K562 (cell line): ENCODE measurements around the gene TNC. TPM values are rescaled to one million over a fixed set of nuclear protein-coding genes. Genes with fewer than 3 reads are reported as not detected.

Experiments used
- ATAC-seq: fragments of 200-7000 bp; cut with Tn5 transposase; 3 replicates; pipeline ENCODE4 v1.9.1; 2020; ENCODE audit warnings: moderate library complexity
- BruUV-seq: library from RNA; stranded (reverse); fragments of 400-500 nt; replicated peaks from 2 replicates; lab custom pipeline; 2021; lab: Mats Ljungman, UMichigan
- CTCF ChIA-PET: fragments of 300-600 bp; formaldehyde crosslinking; extraction: SDS; loops from one replicate; lab custom pipeline; 2021; ENCODE audit warnings: low intra/inter-chr PET ratio; lab: Yijun Ruan, JAX
- POLR2A ChIA-PET: fragments of 300-600, 350-650 bp; sonication (Branson Sonifier 250); formaldehyde crosslinking; extraction: SDS; loops from one replicate; lab custom pipeline; 2021; ENCODE audit warnings: antibody characterized with exemption, inconsistent platforms; lab: Yijun Ruan, JAX
- DNase-seq, 4 experiments: peaks; one replicate each; pipeline versions ENCODE4 v3.0.0 to v3.0.0-alpha.2; 2011 to 2018; ENCODE audit warnings: low spot score in 3 of 4, mixed read lengths in 3 of 4; ENCODE audit errors: extremely low read depth in 1 of 4
- FAIRE-seq: peaks from 2 replicates; lab custom pipeline; 2011; peaks lifted over from hg19 to GRCh38; lab: Jason Lieb, UNC
- H2AFZ ChIP-seq: 2 replicates; pipeline ENCODE4 v1.6.0; 2011; ENCODE audit warnings: low read depth, low read length, control low read depth, inconsistent platforms
- H3K27ac ChIP-seq: fragments of 200-600 bp; 3 replicates; pipeline ENCODE4 v1.8.0; 2011; ENCODE audit warnings: low read depth, mild to moderate bottlenecking, control low read depth, inconsistent platforms, low read length, moderate library complexity, mixed read lengths; ENCODE audit errors: extremely low read depth
- H3K27me3 ChIP-seq, 2 experiments: fragments of 300-600 bp in 1 of 2; 2 replicates in 1 of 2; 3 replicates in 1 of 2; pipeline versions ENCODE4 v1.6.0 to v1.8.0; 2011; ENCODE audit warnings: inconsistent platforms in 2 of 2, low read length in 2 of 2, mild to moderate bottlenecking in 1 of 2, mixed read lengths in 1 of 2, moderate library complexity in 1 of 2; ENCODE audit not compliant: control insufficient read depth in 2 of 2, insufficient read depth in 2 of 2
- H3K36me3 ChIP-seq: fragments of 300-600 bp; 3 replicates; pipeline ENCODE4 v1.8.0; 2011; ENCODE audit warnings: mild to moderate bottlenecking, low read length, inconsistent platforms; ENCODE audit not compliant: control insufficient read depth, insufficient read depth
- H3K4me1 ChIP-seq, 2 experiments: fragments of 200-600 bp in 1 of 2; replicated peaks in 1 of 2; 2 replicates in 1 of 2; 3 replicates in 1 of 2; pipeline versions ENCODE4 v1.5.1 to v1.8.0; 2011; ENCODE audit warnings: inconsistent platforms in 2 of 2, low read length in 2 of 2, mild to moderate bottlenecking in 1 of 2, mixed read lengths in 1 of 2, moderate library complexity in 1 of 2; ENCODE audit not compliant: control insufficient read depth in 2 of 2, insufficient read depth in 2 of 2
- H3K4me2 ChIP-seq: 2 replicates; pipeline ENCODE4 v1.6.1; 2011; ENCODE audit warnings: low read length, control low read depth, inconsistent platforms, mixed read lengths; ENCODE audit not compliant: insufficient read depth
- H3K4me3 ChIP-seq: fragments of 200-600 bp; sonication (generic), shearing (Covaris generic); 2 replicates; pipeline ENCODE4 v1.5.1; 2016; ENCODE audit warnings: control low read depth, inconsistent platforms
- H3K79me2 ChIP-seq: fragments of 200-600 bp; 3 replicates; pipeline ENCODE4 v1.8.0; 2011; ENCODE audit warnings: low read length, inconsistent platforms; ENCODE audit not compliant: control insufficient read depth, insufficient read depth
- H3K9ac ChIP-seq, 2 experiments: 2 replicates each; pipeline versions ENCODE4 v1.6.0 to v1.6.1; 2011; ENCODE audit warnings: low read depth in 2 of 2, low read length in 2 of 2, control low read depth in 1 of 2, inconsistent platforms in 1 of 2, mild to moderate bottlenecking in 1 of 2, mixed read lengths in 1 of 2; ENCODE audit not compliant: insufficient read depth in 1 of 2
- H3K9me1 ChIP-seq: one replicate; pipeline ENCODE4 v1.6.0; 2011; ENCODE audit warnings: inconsistent platforms, mild to moderate bottlenecking, low read length, moderate library complexity; ENCODE audit not compliant: control insufficient read depth, insufficient read depth
- H3K9me3 ChIP-seq: replicated peaks from 2 replicates; pipeline ENCODE4 v1.5.1; 2011; ENCODE audit warnings: low read depth, low read length, inconsistent platforms; ENCODE audit not compliant: control insufficient read depth, insufficient read depth
- H4K20me1 ChIP-seq: replicated peaks from 2 replicates; pipeline ENCODE4 v1.6.1; 2011; ENCODE audit warnings: low read length, inconsistent platforms, mixed read lengths; ENCODE audit not compliant: control insufficient read depth, insufficient read depth
- BACH1 ChIP-seq: fragments of 200-800 bp; sonication (Bioruptor generic); IDR thresholded peaks from 2 replicates; pipeline ENCODE4 v1.6.1; 2016; ENCODE audit warnings: missing genetic modification characterization, missing compliant biosample characterization
- FOS ChIP-seq: IDR thresholded peaks from 3 replicates; pipeline ENCODE4 v1.6.1; 2011; ENCODE audit not compliant: insufficient read length; ENCODE audit errors: extremely low read depth
- GABPA ChIP-seq: fragments of 200-800 bp; sonication (Bioruptor generic); conservative IDR thresholded peaks from 2 replicates; pipeline ENCODE4 v1.6.1; 2016; ENCODE audit warnings: low read depth, missing genetic modification characterization, missing compliant biosample characterization
- HSF4 ChIP-seq: fragments of 250-450 bp; sonication (Bioruptor Pico); IDR thresholded peaks from 2 replicates; pipeline ENCODE4 v2.1.2; 2022; ENCODE audit warnings: mild to moderate bottlenecking, moderate library complexity, borderline replicate concordance
- POLR2AphosphoS5 ChIP-seq: IDR thresholded peaks from 2 replicates; pipeline ENCODE4 v1.6.1; 2011; ENCODE audit warnings: mild to moderate bottlenecking, low read depth, low read length, moderate library complexity; ENCODE audit not compliant: control insufficient read depth, insufficient read depth
- SPI1 ChIP-seq: IDR thresholded peaks from 2 replicates; pipeline ENCODE4 v1.6.1; 2011; ENCODE audit warnings: low read depth, low read length, control low read depth, borderline replicate concordance
- TAF7 ChIP-seq: fragments of 450-650 bp; IDR thresholded peaks from 2 replicates; pipeline ENCODE4 v1.6.1; 2016; ENCODE audit warnings: missing genetic modification characterization, missing compliant biosample characterization
- THRAP3 ChIP-seq: fragments of 450-650 bp; IDR thresholded peaks from 2 replicates; pipeline ENCODE4 v1.6.1; 2016; ENCODE audit warnings: mild to moderate bottlenecking, inconsistent platforms, borderline replicate concordance
- TOE1 ChIP-seq, 2 experiments: fragments of 450-650 bp in 1 of 2; sonication (generic) in 1 of 2; formaldehyde crosslinking in 1 of 2; IDR thresholded peaks; 2 replicates each; pipeline versions ENCODE4 v1.7.1 to v1.8.0; 2016 to 2022; ENCODE audit warnings: borderline replicate concordance in 2 of 2, mild to moderate bottlenecking in 2 of 2, antibody characterized with exemption in 1 of 2, inconsistent platforms in 1 of 2, low read depth in 1 of 2, missing genetic modification reagents in 1 of 2, moderate library complexity in 1 of 2
- XRCC5 ChIP-seq: fragments of 200-400 bp; formaldehyde crosslinking; IDR thresholded peaks from 2 replicates; pipeline ENCODE4 v1.6.1; 2017; ENCODE audit warnings: low read depth, mild to moderate bottlenecking, low read length
- ZNF408 ChIP-seq: fragments of 250-450 bp; sonication (Bioruptor Pico); IDR thresholded peaks from 2 replicates; pipeline ENCODE4 v1.4.0; 2020; ENCODE audit warnings: low read depth, mild to moderate bottlenecking, moderate library complexity
- WGBS: fragments of 100-300 bp; shearing (Covaris generic); methylation state at CpG from one replicate; pipeline ENCODE4 v1.1.6; 2016; ENCODE audit warnings: low coverage, mixed read lengths; ENCODE audit not compliant: insufficient coverage; ENCODE audit errors: missing lambda C conversion rate; 5-methylcytosine and 5-hydroxymethylcytosine counted together
- in situ Hi-C: fragments of 300-500 bp; cut with MboI; formaldehyde crosslinking; loops from 4 replicates; pipeline ENCODE4 v1.15.0; 2018; ENCODE audit warnings: inconsistent platforms, mixed read lengths
- intact Hi-C: fragments of 100-400 bp; cut with micrococcal nuclease; formaldehyde crosslinking; loops from 2 replicates; pipeline ENCODE4 v1.14.2; 2022
- polyA plus RNA-seq, 8 experiments: library from polyadenylated mRNA; depleted of rRNA in 4 of 8; stranded (reverse) in 5 of 8; unstranded in 3 of 8; fragments of >200 nt; fragmentation: Nextera tagmentation in 2 of 8; fragmentation: Illumina TruSeq in 1 of 8; extraction: Ambion mirVana in 2 of 8; extraction: Trizol in 1 of 8; gene quantifications; 2 replicates each; pipeline versions ENCODE4 v1.2.1 to v1.2.3, GENCODE V29; 2011 to 2014; ENCODE audit warnings: inconsistent platforms in 1 of 8, missing spikeins in 1 of 8
- total RNA-seq, 7 experiments: library from RNA; depleted of rRNA in 6 of 7; stranded (reverse); fragments of >200 nt in 6 of 7; fragmentation: Illumina TruSeq in 2 of 7; extraction: Trizol in 2 of 7; gene quantifications; 2 replicates each; pipeline versions ENCODE4 v1.2.1 to v1.2.3, GENCODE V29; 2011 to 2021; ENCODE audit warnings: low replicate concordance in 1 of 7
- TF ChIP-seq, protein P1 (sequence below), 3 experiments: fragments of 200-800 bp in 1 of 3; sonication (Bioruptor generic) in 1 of 3; sonication (generic) in 1 of 3; formaldehyde crosslinking in 1 of 3; IDR thresholded peaks; 2 replicates each; pipeline versions ENCODE4 v1.6.1 to v1.8.0; 2016 to 2022; ENCODE audit warnings: mild to moderate bottlenecking in 2 of 3, missing compliant biosample characterization in 2 of 3, missing genetic modification characterization in 2 of 3, missing genetic modification reagents in 1 of 3
- TF ChIP-seq, protein P2 (sequence below): fragments of 450-650 bp; formaldehyde crosslinking; IDR thresholded peaks from 2 replicates; pipeline ENCODE4 v1.4.0; 2022; ENCODE audit warnings: missing genetic modification characterization
- TF ChIP-seq, protein P3 (sequence below), 2 experiments: fragments of 450-650 bp in 1 of 2; sonication (generic) in 1 of 2; formaldehyde crosslinking; conservative IDR thresholded peaks; 2 replicates each; pipeline versions ENCODE4 v1.4.0 to v1.8.1; 2020 to 2022; ENCODE audit warnings: mild to moderate bottlenecking in 1 of 2, missing genetic modification reagents in 1 of 2

Gene TNC
- total and polyA plus RNA-seq, 9 of the 15 experiments (the other 6 are each of a cell fraction or from before 2014, with no cell fraction given), result under 0.01 to 0.29 TPM; not detected in 7

DNA sequence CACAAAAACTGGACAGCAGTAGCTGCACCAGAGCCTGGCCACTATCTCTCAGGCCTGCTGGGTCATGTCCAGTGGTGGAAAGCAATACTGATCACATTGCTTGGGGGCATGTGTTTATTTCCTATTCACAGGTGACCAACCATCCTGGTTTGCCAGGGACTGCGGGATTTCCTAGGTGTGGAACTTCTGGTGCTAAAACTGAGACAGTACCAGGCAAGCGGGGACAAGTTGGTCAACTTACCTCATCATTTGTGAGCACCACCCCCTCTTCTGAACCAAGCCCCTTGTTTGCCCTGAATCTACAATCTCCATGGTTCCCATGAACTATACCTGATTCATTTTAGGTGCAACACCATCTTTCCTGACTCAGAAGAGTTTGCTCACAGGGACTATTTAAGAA lies 81.3 kb downstream of the TNC start (continued):
- TF ChIP-seq, protein P1, sequence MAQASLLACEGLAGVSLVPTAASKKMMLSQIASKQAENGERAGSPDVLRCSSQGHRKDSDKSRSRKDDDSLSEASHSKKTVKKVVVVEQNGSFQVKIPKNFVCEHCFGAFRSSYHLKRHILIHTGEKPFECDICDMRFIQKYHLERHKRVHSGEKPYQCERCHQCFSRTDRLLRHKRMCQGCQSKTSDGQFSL (CRISPR knock-in tag; IDR thresholded peaks at IDR 0.05), result no peak
- TF ChIP-seq, protein P1 (tag; IDR thresholded peaks at IDR 0.05), result no peak
- no peak for TF ChIP-seq FOS
- TF ChIP-seq, all 486 proteins: peak for 0

DNA sequence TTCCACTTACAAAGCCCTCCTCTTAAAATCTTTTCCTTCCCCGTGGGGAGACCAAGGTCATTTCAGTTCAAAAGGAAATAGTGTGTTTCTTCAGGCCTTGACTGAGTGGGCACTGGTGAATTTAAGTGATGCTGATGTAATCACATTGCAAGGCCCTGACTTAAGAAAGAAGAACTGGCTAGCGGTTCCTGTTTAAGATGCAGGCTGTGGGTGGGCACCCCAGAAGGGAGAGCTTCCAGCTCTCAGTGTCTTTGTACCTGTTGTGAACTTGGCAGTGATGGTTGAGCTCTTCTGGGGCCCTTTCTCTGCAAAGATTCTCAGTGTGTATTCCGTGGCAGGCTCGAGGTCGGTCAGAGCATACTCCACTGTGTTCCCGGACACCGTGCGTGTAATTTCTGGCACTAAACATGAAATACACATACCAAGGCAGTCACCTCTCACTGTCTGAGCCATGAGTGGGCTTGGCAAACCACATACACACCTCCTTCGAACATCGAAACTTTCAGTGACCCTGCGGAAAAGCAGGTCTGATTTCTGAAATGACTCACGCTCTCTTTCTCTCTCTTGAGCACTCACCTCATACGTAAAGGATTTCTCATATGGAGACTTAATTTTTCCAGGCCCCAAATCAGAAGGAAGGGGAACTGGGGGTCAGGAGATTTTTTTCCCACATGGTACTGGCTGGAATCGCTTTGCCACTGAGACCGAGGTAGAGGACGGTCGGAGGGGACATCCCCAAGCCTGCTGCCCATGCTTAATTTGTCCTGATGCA lies 81.9 kb downstream of the TNC start:
- H3K4me3 ChIP-seq, result no peak overlapping the region
- ATAC-seq (peak; percentile 87), FAIRE-seq (no peak), DNase-seq (peak in 1 of 4 experiments; percentile 8)
- H3K36me3 ChIP-seq, result no peaks in the 10 kb centered on the region
- H3K9me1 ChIP-seq, result no peaks in the 10 kb centered on the region
- H3K9ac ChIP-seq, result no peak overlapping the region
- 20% methylated on average over 17 of the region's 17 CpGs for WGBS
- intact Hi-C loops, result no loop called here
- H3K4me2 ChIP-seq, result peak overlapping the region; percentile 26; the same call in 1 of the 2 replicates
- in situ Hi-C loops, result no loop called here
- BruUV-seq, result no TSS peak
- no peaks in the 10 kb centered on the region for H3K27me3 ChIP-seq
- no peaks in the 10 kb centered on the region for H3K9me3 ChIP-seq
- no peaks in the 10 kb centered on the region for H4K20me1 ChIP-seq
- no peaks in the 10 kb centered on the region for H3K79me2 ChIP-seq
- CTCF ChIA-PET, result no interaction called here
- POLR2A ChIA-PET, result interaction anchor here (0.7 kb wide), 1 partner anchor 724 kb away, joined by 4 read pairs; no protein-coding TSS in a partner anchor
- H3K4me1 ChIP-seq, result no peaks in the 10 kb centered on the region; a peak in 2 of 5 replicates
- H3K27ac ChIP-seq, result no peak overlapping the region
- H2AFZ ChIP-seq, result no peak overlapping the region
- TF ChIP-seq, protein P2, sequence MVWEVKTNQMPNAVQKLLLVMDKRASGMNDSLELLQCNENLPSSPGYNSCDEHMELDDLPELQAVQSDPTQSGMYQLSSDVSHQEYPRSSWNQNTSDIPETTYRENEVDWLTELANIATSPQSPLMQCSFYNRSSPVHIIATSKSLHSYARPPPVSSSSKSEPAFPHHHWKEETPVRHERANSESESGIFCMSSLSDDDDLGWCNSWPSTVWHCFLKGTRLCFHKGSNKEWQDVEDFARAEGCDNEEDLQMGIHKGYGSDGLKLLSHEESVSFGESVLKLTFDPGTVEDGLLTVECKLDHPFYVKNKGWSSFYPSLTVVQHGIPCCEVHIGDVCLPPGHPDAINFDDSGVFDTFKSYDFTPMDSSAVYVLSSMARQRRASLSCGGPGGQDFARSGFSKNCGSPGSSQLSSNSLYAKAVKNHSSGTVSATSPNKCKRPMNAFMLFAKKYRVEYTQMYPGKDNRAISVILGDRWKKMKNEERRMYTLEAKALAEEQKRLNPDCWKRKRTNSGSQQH (CRISPR knock-in tag), result no peak
- TF ChIP-seq ZNF408 (CRISPR knock-in tag) (no peak), THRAP3 (no peak), TOE1 (IDR thresholded peaks at IDR 0.05; ENCODE audit: borderline replicate concordance) (no peak), TOE1 (CRISPR knock-in tag; IDR thresholded peaks at IDR 0.05; ENCODE audit: borderline replicate concordance, low read depth) (no peak), POLR2AphosphoS5 (no peak), XRCC5 (no peak), BACH1 (tag) (peak; percentile 52; the same call in 1 of the 2 replicates), SPI1 (peak; percentile 25; the same call in 1 of the 2 replicates), TAF7 (no peak), GABPA (tag) (peak; percentile 51; the same call in 1 of the 2 replicates), HSF4 (CRISPR knock-in tag) (no peak)
- TF ChIP-seq, protein P3, sequence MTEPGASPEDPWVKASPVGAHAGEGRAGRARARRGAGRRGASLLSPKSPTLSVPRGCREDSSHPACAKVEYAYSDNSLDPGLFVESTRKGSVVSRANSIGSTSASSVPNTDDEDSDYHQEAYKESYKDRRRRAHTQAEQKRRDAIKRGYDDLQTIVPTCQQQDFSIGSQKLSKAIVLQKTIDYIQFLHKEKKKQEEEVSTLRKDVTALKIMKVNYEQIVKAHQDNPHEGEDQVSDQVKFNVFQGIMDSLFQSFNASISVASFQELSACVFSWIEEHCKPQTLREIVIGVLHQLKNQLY (CRISPR knock-in tag; conservative IDR thresholded peaks at IDR 0.05), result no peak
